ENCODE data around the gene CTTNBP2NL.
"Not testable (repeated sequence)": the region's sequence is repeated elsewhere in the genome, so short reads cannot be mapped to it uniquely, and the experiment has no call there.

CTTNBP2NL gene

GRCh38 chr1:112395256-112395820 is 676 bp upstream of the CTTNBP2NL start:
- Histone ChIP-seq H3K9ac (peak overlapping the region; percentile 78), H3K36me3 (no peaks in the 10 kb centered on the region), H3K4me1 (peaks cover 45% of the 10 kb centered on the region), H4K20me1 (peaks cover 10% of the 10 kb centered on the region; the same call in 1 of the 2 replicates), H3K27me3 (no peaks in the 10 kb centered on the region), H3K9me3 (no peaks in the 10 kb centered on the region), H3K4me3 (peak overlapping the region; percentile 97), H3K27ac (no peak overlapping the region), H3K4me2 (peak overlapping the region; percentile 91)
- no peak for TF ChIP-seq Cebpa-rat (IDR thresholded peaks at IDR 0.05)

- Histone ChIP-seq H3K27me3 (no peaks in the 10 kb centered on the region), H3K4me1 (peaks cover 44% of the 10 kb centered on the region), H3K27ac (peak overlapping the region; percentile 48), H3K36me3 (no peaks in the 10 kb centered on the region), H3K4me2 (peak overlapping the region; percentile 91), H3K9ac (peak overlapping the region; percentile 78), H3K4me3 (peak overlapping the region; percentile 97), H3K9me3 (no peaks in the 10 kb centered on the region), H4K20me1 (peaks cover 19% of the 10 kb centered on the region; the same call in 1 of the 2 replicates)
- TF ChIP-seq Cebpa-rat (IDR thresholded peaks at IDR 0.05): no peak
These were observed 848 bp downstream of the CTTNBP2NL start for GRCh38 chr1:112396653-112397471.

- peaks cover 28% of the 10 kb centered on the region; the same call in 1 of the 2 replicates for H4K20me1 ChIP-seq
- no peak overlapping the region for H3K27ac ChIP-seq
- H3K36me3 ChIP-seq: no peaks in the 10 kb centered on the region
- no peaks in the 10 kb centered on the region for H3K9me3 ChIP-seq
- H3K4me1 ChIP-seq: peaks cover 44% of the 10 kb centered on the region
- no peaks in the 10 kb centered on the region for H3K27me3 ChIP-seq
- H3K4me2 ChIP-seq: peak overlapping the region; percentile 91; the same call in 1 of the 2 replicates
- H3K9ac ChIP-seq: no peak overlapping the region
- no peak overlapping the region for H3K4me3 ChIP-seq
- TF ChIP-seq Cebpa-rat (IDR thresholded peaks at IDR 0.05): no peak
These were observed 1.8 kb downstream of the CTTNBP2NL start for GRCh38 chr1:112397841-112398240.

- Histone ChIP-seq H3K36me3 (no peaks in the 10 kb centered on the region), H3K27ac (no peak overlapping the region), H3K27me3 (no peaks in the 10 kb centered on the region), H3K4me1 (peaks cover 33% of the 10 kb centered on the region), H3K4me2 (no peak overlapping the region), H4K20me1 (peaks cover 41% of the 10 kb centered on the region; the same call in 1 of the 2 replicates), H3K4me3 (no peak overlapping the region), H3K9ac (no peak overlapping the region), H3K9me3 (no peaks in the 10 kb centered on the region)
- no peak for TF ChIP-seq Cebpa-rat (IDR thresholded peaks at IDR 0.05)
These were observed 3.4 kb downstream of the CTTNBP2NL start for GRCh38 chr1:112399456-112399855.

- H3K9me3 ChIP-seq, H3K4me2 ChIP-seq, H3K36me3 ChIP-seq, H3K27me3 ChIP-seq, H3K9ac ChIP-seq, H3K27ac ChIP-seq, H3K4me3 ChIP-seq: not testable (repeated sequence)
- Histone ChIP-seq H3K4me1 (peaks cover 21% of the 10 kb centered on the region), H4K20me1 (peaks cover 41% of the 10 kb centered on the region; the same call in 1 of the 2 replicates)
These were observed 4.7 kb downstream of the CTTNBP2NL start for GRCh38 chr1:112400706-112401105.

- Histone ChIP-seq H4K20me1 (peaks cover 34% of the 10 kb centered on the region; the same call in 1 of the 2 replicates), H3K27ac (no peak overlapping the region), H3K4me2 (no peak overlapping the region), H3K36me3 (no peaks in the 10 kb centered on the region), H3K9ac (no peak overlapping the region), H3K9me3 (no peaks in the 10 kb centered on the region), H3K27me3 (no peaks in the 10 kb centered on the region), H3K4me3 (no peak overlapping the region), H3K4me1 (peaks cover 7% of the 10 kb centered on the region; the same call in 1 of the 2 replicates)
- no peak for TF ChIP-seq Cebpa-rat (IDR thresholded peaks at IDR 0.05)
These were observed 6.9 kb downstream of the CTTNBP2NL start for GRCh38 chr1:112402682-112403643.

GRCh38 chr1:112406771-112407170 is 10.8 kb downstream of the CTTNBP2NL start:
- Histone ChIP-seq H3K36me3 (0 out of 2 replicates have a peak, but pooled peaks cover 1% of the 10 kb centered on the region), H3K27ac (no peak overlapping the region), H4K20me1 (peaks cover 30% of the 10 kb centered on the region; the same call in 1 of the 2 replicates), H3K4me3 (no peak overlapping the region), H3K27me3 (no peaks in the 10 kb centered on the region), H3K9ac (no peak overlapping the region), H3K4me1 (no peaks in the 10 kb centered on the region), H3K4me2 (no peak overlapping the region), H3K9me3 (no peaks in the 10 kb centered on the region)
- no peak for TF ChIP-seq Cebpa-rat (IDR thresholded peaks at IDR 0.05)

- H3K9me3 ChIP-seq: no peaks in the 10 kb centered on the region
- no peak for TF ChIP-seq Cebpa-rat (IDR thresholded peaks at IDR 0.05)
- H3K36me3 ChIP-seq: 0 out of 2 replicates have a peak, but pooled peaks cover 12% of the 10 kb centered on the region
- peaks cover 7% of the 10 kb centered on the region; the same call in 1 of the 2 replicates for H4K20me1 ChIP-seq
- H3K4me2 ChIP-seq: no peak overlapping the region
- H3K4me3 ChIP-seq: no peak overlapping the region
- H3K4me1 ChIP-seq: no peaks in the 10 kb centered on the region
- H3K27me3 ChIP-seq: no peaks in the 10 kb centered on the region
- H3K27ac ChIP-seq: no peak overlapping the region
- no peak overlapping the region for H3K9ac ChIP-seq
These were observed 13.4 kb downstream of the CTTNBP2NL start for GRCh38 chr1:112409414-112409813.

GRCh38 chr1:112410673-112411072 is 14.7 kb downstream of the CTTNBP2NL start:
- H3K4me1 ChIP-seq: no peaks in the 10 kb centered on the region
- no peak for TF ChIP-seq Cebpa-rat (IDR thresholded peaks at IDR 0.05)

More at GRCh38 chr1:112410673-112411072, 14.7 kb downstream of the CTTNBP2NL start:
- H3K27me3 ChIP-seq: no peaks in the 10 kb centered on the region
- H3K4me3 ChIP-seq: no peak overlapping the region
- 0 out of 2 replicates have a peak, but pooled peaks cover 7% of the 10 kb centered on the region for H4K20me1 ChIP-seq
- no peaks in the 10 kb centered on the region for H3K9me3 ChIP-seq
- peaks cover 15% of the 10 kb centered on the region for H3K36me3 ChIP-seq
- H3K4me2 ChIP-seq: no peak overlapping the region
- no peak overlapping the region for H3K9ac ChIP-seq
- H3K27ac ChIP-seq: no peak overlapping the region

Data from BLaER1 (cell line).